WTC11 (cell line): ENCODE measurements around the gene PTPN6.

Experiments used
- ATF1 ChIP-seq: sonication (generic); formaldehyde crosslinking; IDR thresholded peaks from 2 replicates; pipeline ENCODE4 v1.8.1; 2023; ENCODE audit warnings: mild to moderate bottlenecking, moderate library complexity, missing genetic modification reagents
- CREM ChIP-seq: sonication (generic); formaldehyde crosslinking; IDR thresholded peaks from 2 replicates; pipeline ENCODE4 v1.8.1; 2022; ENCODE audit warnings: mild to moderate bottlenecking, missing genetic modification reagents, moderate library complexity
- JUN ChIP-seq: sonication (generic); formaldehyde crosslinking; IDR thresholded peaks from 2 replicates; pipeline ENCODE4 v1.8.0; 2023; ENCODE audit warnings: mild to moderate bottlenecking, missing genetic modification reagents
- TP53 ChIP-seq: sonication (generic); formaldehyde crosslinking; IDR thresholded peaks from 2 replicates; pipeline ENCODE4 v1.8.1; 2023; ENCODE audit warnings: mild to moderate bottlenecking, missing genetic modification reagents
- ZNF263 ChIP-seq: sonication (generic); formaldehyde crosslinking; IDR thresholded peaks from 2 replicates; pipeline ENCODE4 v1.8.1; 2022; ENCODE audit warnings: low read depth, mild to moderate bottlenecking, moderate library complexity, missing genetic modification reagents
- ZNF396 ChIP-seq: fragments of 250-450 bp; sonication (Bioruptor Pico); IDR thresholded peaks from 2 replicates; pipeline ENCODE4 v1.8.0; 2021; ENCODE audit warnings: mild to moderate bottlenecking, moderate library complexity, borderline replicate concordance
- TF ChIP-seq, protein P1 (sequence below): fragments of 200-600 bp; IDR thresholded peaks from 2 replicates; pipeline ENCODE4 v1.8.0; 2022; ENCODE audit warnings: antibody characterized with exemption
- TF ChIP-seq, protein P2 (sequence below): sonication (generic); formaldehyde crosslinking; IDR thresholded peaks from 2 replicates; pipeline ENCODE4 v1.8.1; 2022; ENCODE audit warnings: low read depth, mild to moderate bottlenecking, moderate library complexity, missing genetic modification reagents, borderline replicate concordance
- TF ChIP-seq, protein P3 (sequence below): sonication (generic); formaldehyde crosslinking; conservative IDR thresholded peaks from 2 replicates; pipeline ENCODE4 v1.8.1; 2022; ENCODE audit warnings: mild to moderate bottlenecking, missing genetic modification reagents
- TF ChIP-seq, protein P4 (sequence below): sonication (generic); formaldehyde crosslinking; IDR thresholded peaks from 2 replicates; pipeline ENCODE4 v1.8.1; 2022; ENCODE audit warnings: low read depth, missing genetic modification reagents, borderline replicate concordance

DNA sequence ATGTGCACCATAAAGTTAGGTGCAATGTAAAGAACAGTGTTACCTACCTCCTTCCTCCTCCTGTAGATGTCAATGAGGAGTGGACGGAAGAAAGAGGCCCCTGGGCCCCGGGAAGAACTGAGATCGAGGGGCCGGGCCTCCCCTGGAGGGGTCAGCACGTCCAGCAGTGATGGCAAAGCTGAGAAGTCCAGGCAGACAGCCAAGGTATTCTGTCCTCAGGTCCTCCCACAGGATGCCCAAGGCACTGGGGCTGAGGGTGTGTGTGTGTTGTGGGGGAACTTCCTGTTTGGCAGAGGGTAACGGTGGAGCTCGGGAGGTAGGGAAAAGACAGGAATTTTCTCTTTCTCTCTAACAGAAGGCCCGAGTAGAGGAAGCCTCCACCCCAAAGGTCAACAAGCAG is 17.0 kb upstream of the PTPN6 start:
- TF ChIP-seq, protein P1, sequence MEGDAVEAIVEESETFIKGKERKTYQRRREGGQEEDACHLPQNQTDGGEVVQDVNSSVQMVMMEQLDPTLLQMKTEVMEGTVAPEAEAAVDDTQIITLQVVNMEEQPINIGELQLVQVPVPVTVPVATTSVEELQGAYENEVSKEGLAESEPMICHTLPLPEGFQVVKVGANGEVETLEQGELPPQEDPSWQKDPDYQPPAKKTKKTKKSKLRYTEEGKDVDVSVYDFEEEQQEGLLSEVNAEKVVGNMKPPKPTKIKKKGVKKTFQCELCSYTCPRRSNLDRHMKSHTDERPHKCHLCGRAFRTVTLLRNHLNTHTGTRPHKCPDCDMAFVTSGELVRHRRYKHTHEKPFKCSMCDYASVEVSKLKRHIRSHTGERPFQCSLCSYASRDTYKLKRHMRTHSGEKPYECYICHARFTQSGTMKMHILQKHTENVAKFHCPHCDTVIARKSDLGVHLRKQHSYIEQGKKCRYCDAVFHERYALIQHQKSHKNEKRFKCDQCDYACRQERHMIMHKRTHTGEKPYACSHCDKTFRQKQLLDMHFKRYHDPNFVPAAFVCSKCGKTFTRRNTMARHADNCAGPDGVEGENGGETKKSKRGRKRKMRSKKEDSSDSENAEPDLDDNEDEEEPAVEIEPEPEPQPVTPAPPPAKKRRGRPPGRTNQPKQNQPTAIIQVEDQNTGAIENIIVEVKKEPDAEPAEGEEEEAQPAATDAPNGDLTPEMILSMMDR: no peak
- TF ChIP-seq, protein P2, sequence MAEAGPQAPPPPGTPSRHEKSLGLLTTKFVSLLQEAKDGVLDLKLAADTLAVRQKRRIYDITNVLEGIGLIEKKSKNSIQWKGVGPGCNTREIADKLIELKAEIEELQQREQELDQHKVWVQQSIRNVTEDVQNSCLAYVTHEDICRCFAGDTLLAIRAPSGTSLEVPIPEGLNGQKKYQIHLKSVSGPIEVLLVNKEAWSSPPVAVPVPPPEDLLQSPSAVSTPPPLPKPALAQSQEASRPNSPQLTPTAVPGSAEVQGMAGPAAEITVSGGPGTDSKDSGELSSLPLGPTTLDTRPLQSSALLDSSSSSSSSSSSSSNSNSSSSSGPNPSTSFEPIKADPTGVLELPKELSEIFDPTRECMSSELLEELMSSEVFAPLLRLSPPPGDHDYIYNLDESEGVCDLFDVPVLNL: no peak
- TF ChIP-seq, protein P3, sequence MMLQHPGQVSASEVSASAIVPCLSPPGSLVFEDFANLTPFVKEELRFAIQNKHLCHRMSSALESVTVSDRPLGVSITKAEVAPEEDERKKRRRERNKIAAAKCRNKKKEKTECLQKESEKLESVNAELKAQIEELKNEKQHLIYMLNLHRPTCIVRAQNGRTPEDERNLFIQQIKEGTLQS (CRISPR knock-in tag): no peak
- TF ChIP-seq CREM (no peak), JUN (CRISPR knock-in tag) (no peak), ATF1 (CRISPR knock-in tag) (no peak), ZNF396 (no peak), TP53 (no peak), ZNF263 (no peak)
- TF ChIP-seq, protein P4, sequence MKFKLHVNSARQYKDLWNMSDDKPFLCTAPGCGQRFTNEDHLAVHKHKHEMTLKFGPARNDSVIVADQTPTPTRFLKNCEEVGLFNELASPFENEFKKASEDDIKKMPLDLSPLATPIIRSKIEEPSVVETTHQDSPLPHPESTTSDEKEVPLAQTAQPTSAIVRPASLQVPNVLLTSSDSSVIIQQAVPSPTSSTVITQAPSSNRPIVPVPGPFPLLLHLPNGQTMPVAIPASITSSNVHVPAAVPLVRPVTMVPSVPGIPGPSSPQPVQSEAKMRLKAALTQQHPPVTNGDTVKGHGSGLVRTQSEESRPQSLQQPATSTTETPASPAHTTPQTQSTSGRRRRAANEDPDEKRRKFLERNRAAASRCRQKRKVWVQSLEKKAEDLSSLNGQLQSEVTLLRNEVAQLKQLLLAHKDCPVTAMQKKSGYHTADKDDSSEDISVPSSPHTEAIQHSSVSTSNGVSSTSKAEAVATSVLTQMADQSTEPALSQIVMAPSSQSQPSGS (CRISPR knock-in tag): no peak
